Type B pancreatic cell (in vitro differentiated cells): ENCODE results near the gene ZNF628. TPM values are rescaled to one million over a fixed set of nuclear protein-coding genes. Genes with fewer than 3 reads are reported as not detected.

Experiments used
- DNase-seq: peaks from one replicate; pipeline ENCODE4 v3.0.0; 2021; ENCODE audit warnings: mixed read lengths; ENCODE audit not compliant: unreplicated experiment; ENCODE audit errors: extremely low spot score
- H3K27ac Mint-ChIP-seq: 2 replicates; pipeline ENCODE4 v1.8.0; 2021; ENCODE audit warnings: mild to moderate bottlenecking, mixed read lengths
- H3K27me3 Mint-ChIP-seq: 2 replicates; pipeline ENCODE4 v1.8.0; 2021; ENCODE audit warnings: mixed read lengths
- H3K36me3 Mint-ChIP-seq: 2 replicates; pipeline ENCODE4 v1.8.0; 2021; ENCODE audit warnings: mixed read lengths
- H3K4me1 Mint-ChIP-seq: one replicate; pipeline ENCODE4 v1.8.0; 2021; ENCODE audit warnings: mixed read lengths; ENCODE audit not compliant: unreplicated experiment
- H3K4me3 Mint-ChIP-seq: 2 replicates; pipeline ENCODE4 v1.8.0; 2021; ENCODE audit warnings: mild to moderate bottlenecking, mixed read lengths
- H3K9me3 Mint-ChIP-seq: 2 replicates; pipeline ENCODE4 v1.8.0; 2021; ENCODE audit warnings: mixed read lengths
- total RNA-seq: library from RNA; stranded (reverse); gene quantifications from 2 replicates; pipeline ENCODE4 v1.2.1, GENCODE V29; 2021; ENCODE audit warnings: low replicate concordance
- TF ChIP-seq, protein P1 (sequence below): fragments of 200-600 bp; sonication (generic); conservative IDR thresholded peaks from 2 replicates; pipeline ENCODE4 v1.5.0; 2021; ENCODE audit warnings: antibody characterized with exemption, mild to moderate bottlenecking

Gene ZNF628
- total RNA-seq, 1 donor from 2014 or later, result 10.3 TPM

DNA sequence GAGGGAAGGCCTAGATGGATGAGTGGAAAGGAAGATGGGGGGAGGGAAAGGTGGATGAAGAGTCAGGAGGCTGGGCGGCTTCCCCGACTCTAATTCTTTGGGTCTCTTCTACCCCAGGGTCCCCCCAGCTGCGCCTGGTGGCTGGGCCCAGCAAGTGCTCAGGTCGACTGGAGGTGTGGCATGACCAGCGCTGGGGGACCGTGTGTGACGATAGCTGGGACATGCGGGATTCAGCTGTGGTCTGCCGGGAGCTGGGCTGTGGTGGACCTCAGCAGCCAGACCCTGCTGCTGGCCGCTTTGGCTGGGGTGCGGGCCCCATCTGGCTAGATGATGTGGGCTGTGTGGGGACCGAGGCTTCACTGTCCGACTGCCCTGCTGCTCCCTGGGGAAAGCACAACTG lies 21.3 kb downstream of the ZNF628 start:
- Mint-ChIP-seq H3K27me3 (peaks cover 11% of the 10 kb centered on the region), H3K4me3 (no peak overlapping the region), H3K4me1 (peaks cover 8% of the 10 kb centered on the region), H3K36me3 (no peaks in the 10 kb centered on the region), H3K9me3 (no peaks in the 10 kb centered on the region), H3K27ac (no peak overlapping the region)
- TF ChIP-seq, protein P1, sequence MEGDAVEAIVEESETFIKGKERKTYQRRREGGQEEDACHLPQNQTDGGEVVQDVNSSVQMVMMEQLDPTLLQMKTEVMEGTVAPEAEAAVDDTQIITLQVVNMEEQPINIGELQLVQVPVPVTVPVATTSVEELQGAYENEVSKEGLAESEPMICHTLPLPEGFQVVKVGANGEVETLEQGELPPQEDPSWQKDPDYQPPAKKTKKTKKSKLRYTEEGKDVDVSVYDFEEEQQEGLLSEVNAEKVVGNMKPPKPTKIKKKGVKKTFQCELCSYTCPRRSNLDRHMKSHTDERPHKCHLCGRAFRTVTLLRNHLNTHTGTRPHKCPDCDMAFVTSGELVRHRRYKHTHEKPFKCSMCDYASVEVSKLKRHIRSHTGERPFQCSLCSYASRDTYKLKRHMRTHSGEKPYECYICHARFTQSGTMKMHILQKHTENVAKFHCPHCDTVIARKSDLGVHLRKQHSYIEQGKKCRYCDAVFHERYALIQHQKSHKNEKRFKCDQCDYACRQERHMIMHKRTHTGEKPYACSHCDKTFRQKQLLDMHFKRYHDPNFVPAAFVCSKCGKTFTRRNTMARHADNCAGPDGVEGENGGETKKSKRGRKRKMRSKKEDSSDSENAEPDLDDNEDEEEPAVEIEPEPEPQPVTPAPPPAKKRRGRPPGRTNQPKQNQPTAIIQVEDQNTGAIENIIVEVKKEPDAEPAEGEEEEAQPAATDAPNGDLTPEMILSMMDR, result no peak
- no peak for DNase-seq

DNA sequence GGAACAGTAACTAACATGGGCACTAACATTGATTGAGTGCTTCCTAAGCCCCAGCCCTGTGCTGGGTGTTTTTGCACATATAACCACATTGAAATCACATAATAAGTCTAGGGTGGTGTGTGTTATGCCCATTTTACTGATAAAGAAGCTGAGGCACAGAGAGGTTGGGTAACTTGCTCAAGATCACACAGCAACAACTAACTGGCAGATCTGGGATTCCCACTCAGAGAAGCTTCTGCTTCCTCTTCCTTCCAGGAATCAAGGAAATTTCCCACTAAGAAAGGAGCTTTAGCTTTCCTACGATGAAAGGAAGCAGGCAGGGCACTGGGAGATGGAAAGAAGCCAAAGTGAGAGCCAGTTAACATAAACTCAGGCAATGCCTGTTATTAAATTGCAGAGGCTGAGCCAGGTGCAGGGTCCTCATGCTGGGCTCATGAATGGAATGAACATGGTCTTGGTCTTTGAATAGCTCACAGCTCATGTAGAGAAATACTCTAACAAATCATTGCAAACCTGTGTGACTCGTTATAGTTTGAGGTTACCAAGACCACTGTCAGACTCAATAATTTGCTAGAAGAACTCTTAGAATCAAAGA lies 21.9 kb downstream of the ZNF628 start:
- H3K36me3 Mint-ChIP-seq, result no peaks in the 10 kb centered on the region
- no peak overlapping the region for H3K4me3 Mint-ChIP-seq
- no peak overlapping the region for H3K27ac Mint-ChIP-seq
- H3K4me1 Mint-ChIP-seq, result peaks cover 8% of the 10 kb centered on the region
- TF ChIP-seq, protein P1, result no peak
- no peak for DNase-seq
- peaks cover 14% of the 10 kb centered on the region for H3K27me3 Mint-ChIP-seq
- no peaks in the 10 kb centered on the region for H3K9me3 Mint-ChIP-seq

DNA sequence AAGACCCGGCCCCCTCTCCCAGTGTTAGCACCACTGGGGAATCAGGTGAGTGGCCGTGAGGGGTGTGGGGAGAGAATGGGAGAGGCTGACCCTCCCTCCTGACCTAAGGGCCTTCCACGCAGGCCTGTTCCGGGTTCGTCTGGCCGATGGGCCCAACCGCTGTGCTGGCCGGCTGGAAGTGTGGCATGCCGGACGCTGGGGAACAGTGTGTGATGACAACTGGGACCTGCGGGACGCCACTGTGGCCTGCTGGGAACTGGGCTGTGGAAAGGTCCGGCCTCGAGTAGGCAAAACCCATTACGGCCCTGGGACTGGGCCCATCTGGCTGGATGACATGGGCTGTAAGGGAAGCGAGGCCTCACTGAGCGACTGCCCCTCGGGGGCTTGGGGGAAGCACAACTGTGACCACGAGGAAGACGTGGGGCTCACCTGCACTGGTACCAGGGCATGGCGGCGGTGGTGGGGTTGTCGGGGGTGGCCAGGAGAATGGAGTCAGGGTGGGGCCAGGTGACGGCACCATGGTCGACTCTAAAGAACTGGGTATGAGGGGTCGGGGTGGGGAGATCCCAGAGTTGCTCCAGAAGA lies 24.0 kb downstream of the ZNF628 start:
- no peak overlapping the region for H3K4me3 Mint-ChIP-seq
- no peaks in the 10 kb centered on the region for H3K9me3 Mint-ChIP-seq
- peaks cover 16% of the 10 kb centered on the region for H3K27me3 Mint-ChIP-seq
- TF ChIP-seq, protein P1, result no peak
- H3K27ac Mint-ChIP-seq, result no peak overlapping the region
- H3K36me3 Mint-ChIP-seq, result no peaks in the 10 kb centered on the region
- peaks cover 6% of the 10 kb centered on the region for H3K4me1 Mint-ChIP-seq
- DNase-seq, result no peak

DNA sequence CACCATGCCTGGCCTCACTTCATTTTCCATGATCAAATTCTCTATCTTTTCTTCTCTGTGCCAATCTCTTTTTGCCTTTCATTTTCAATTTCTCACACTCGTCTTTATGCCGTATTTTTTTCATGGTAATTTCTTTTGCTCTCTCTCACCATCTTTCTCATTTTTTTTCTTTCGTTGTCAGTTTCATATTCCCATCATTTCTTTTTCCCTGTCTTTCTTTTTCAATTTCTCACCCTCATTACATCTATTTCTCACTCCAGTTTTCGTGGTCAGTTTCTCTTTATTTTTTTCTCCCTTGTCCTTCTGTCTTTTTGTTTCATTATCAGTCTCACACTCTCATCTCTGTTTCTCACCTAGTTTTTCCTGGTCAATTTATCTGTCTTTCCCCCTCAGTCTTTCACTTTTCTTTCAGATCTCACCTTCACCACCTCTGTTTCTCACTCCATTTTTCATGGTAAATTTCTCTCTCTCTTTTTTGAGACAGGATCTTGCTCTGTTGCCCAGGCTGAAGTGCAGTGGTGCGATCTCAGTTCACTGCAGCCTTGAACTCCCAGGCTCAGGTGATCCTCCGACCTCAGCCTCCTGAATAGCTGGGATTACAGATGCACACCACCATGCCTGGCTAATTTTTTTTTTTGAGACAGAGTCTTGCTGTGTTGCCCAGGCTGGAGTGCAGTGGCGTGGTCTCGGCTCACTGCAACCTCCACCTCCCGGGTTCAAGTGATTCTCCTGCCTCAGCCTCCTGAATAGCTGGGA lies 26.0 kb downstream of the ZNF628 start:
- DNase-seq, result no peak
- Mint-ChIP-seq H3K4me1 (no peaks in the 10 kb centered on the region), H3K27me3 (peaks cover 18% of the 10 kb centered on the region), H3K4me3 (no peak overlapping the region), H3K9me3 (no peaks in the 10 kb centered on the region), H3K27ac (no peak overlapping the region), H3K36me3 (no peaks in the 10 kb centered on the region)
- TF ChIP-seq, protein P1, result no peak

DNA sequence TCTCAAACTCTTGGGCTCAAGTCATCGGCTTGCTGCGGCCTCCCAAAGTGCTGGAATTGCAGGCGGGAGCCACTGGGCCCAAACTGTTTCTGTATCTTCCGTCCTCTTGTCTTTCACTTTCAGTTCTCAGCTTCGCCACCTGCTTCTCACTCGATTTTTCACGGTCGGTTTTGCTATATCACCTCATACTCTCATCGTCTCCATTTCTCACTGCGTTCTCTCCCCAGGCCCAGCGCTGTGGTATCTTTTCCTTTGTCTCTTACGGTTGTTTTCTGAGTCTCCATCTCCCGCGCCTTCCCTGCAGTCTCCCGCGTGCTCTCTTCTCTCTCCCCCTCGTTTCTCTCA lies 26.7 kb downstream of the ZNF628 start:
- no peaks in the 10 kb centered on the region for H3K9me3 Mint-ChIP-seq
- H3K4me3 Mint-ChIP-seq, result no peak overlapping the region
- no peak for DNase-seq
- peaks cover 24% of the 10 kb centered on the region for H3K27me3 Mint-ChIP-seq
- no peaks in the 10 kb centered on the region for H3K36me3 Mint-ChIP-seq
- TF ChIP-seq, protein P1, result no peak
- no peak overlapping the region for H3K27ac Mint-ChIP-seq
- no peaks in the 10 kb centered on the region for H3K4me1 Mint-ChIP-seq
